Body of pancreas (tissue), 4 donors: ENCODE data around the gene HSPB3.
"Not testable (repeated sequence)": the region's sequence is repeated elsewhere in the genome, so short reads cannot be mapped to it uniquely, and the experiment has no call there.

Experiments
- CTCF ChIP-seq, 7 experiments: fragments of 450-650 bp in 4 of 7; fragments of 200-600 bp in 3 of 7; sonication (generic) in 3 of 7; IDR thresholded peaks; one replicate each; pipeline ENCODE4 v1.5.1; 2016 to 2019; ENCODE audit warnings: antibody characterized with exemption in 7 of 7
- POLR2A ChIP-seq, 3 donors: fragments of 450-650 bp; IDR thresholded peaks; one replicate each; pipeline ENCODE4 v1.6.1; 2016; ENCODE audit warnings: antibody characterized with exemption in 3 of 3, mild to moderate bottlenecking in 2 of 3

GRCh38 chr5:54434650-54435049, 20.8 kb upstream of the HSPB3 start:
- not testable (repeated sequence) for TF ChIP-seq CTCF, POLR2A (IDR thresholded peaks at IDR 0.05)
